ENCODE measurements around the gene GLI3.

The GLI3 gene

GRCh38 chr7:41970941-41971340, 266.1 kb downstream of the GLI3 start:
- Histone ChIP-seq H3K27me3 (replicated peaks) (no peaks in the 10 kb centered on the region), H3K4me3 (ENCODE audit: low read depth, low read length) (no peak overlapping the region), H3K27ac (no peak overlapping the region), H3K36me3 (replicated peaks) (no peaks in the 10 kb centered on the region)
- no peak for DNase-seq
- TF ChIP-seq CTCF (IDR thresholded peaks at IDR 0.05; ENCODE audit: low read depth, low read length, missing control alignments), result no peak
- in situ Hi-C loops (cut with HindIII; ENCODE audit: low pct_ligation_motif_present, low sequenced_read_pairs), result no loop called here

DNA sequence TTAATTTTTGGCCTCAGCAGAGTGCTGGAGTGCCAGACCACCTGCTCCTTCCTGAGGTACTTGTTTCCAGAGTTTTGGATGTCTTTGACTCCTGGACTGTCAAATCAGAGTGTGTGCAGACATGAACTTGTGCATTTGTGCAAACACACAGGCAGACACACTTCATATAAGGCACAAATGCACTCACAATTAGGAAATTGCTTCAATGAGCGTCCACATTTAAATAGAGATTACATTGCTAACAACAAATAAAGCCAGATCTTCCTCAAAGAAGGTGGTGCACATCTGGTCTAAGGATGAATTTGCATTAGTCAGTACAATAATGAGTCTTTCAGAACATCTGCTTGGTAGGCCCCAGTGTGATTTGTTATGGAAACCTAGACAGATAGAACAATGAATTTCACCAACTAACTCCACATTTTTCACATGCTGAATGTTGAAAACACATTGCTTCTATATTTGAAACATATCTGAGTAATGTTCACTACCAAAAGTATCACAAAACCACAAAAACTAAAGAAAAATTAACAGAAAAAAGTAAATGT, 267.4 kb downstream of the GLI3 start:
- TF ChIP-seq CTCF (IDR thresholded peaks at IDR 0.05; ENCODE audit: low read depth, low read length, missing control alignments), result no peak
- H3K27me3 ChIP-seq (replicated peaks), result no peaks in the 10 kb centered on the region
- no peak overlapping the region for H3K27ac ChIP-seq
- H3K4me3 ChIP-seq (ENCODE audit: low read depth, low read length), result no peak overlapping the region
- DNase-seq, result no peak
- in situ Hi-C loops (cut with HindIII; ENCODE audit: low pct_ligation_motif_present, low sequenced_read_pairs), result no loop called here
- no peaks in the 10 kb centered on the region for H3K36me3 ChIP-seq (replicated peaks)

- H3K27me3 ChIP-seq (replicated peaks), result no peaks in the 10 kb centered on the region
- no peak for TF ChIP-seq CTCF (IDR thresholded peaks at IDR 0.05; ENCODE audit: low read depth, low read length, missing control alignments)
- in situ Hi-C loops (cut with HindIII; ENCODE audit: low pct_ligation_motif_present, low sequenced_read_pairs), result no loop called here
- H3K27ac ChIP-seq, result no peak overlapping the region
- no peak for DNase-seq
- H3K4me3 ChIP-seq (ENCODE audit: low read depth, low read length), result no peak overlapping the region
- H3K36me3 ChIP-seq (replicated peaks), result peaks cover 2% of the 10 kb centered on the region
Measured at GRCh38 chr7:41967156-41967555, 269.9 kb downstream of the GLI3 start.

GRCh38 chr7:41965951-41966505, 271.0 kb downstream of the GLI3 start:
- Histone ChIP-seq H3K27me3 (replicated peaks) (no peaks in the 10 kb centered on the region), H3K4me3 (ENCODE audit: low read depth, low read length) (no peak overlapping the region), H3K27ac (no peak overlapping the region), H3K36me3 (replicated peaks) (peaks cover 2% of the 10 kb centered on the region)
- TF ChIP-seq CTCF (IDR thresholded peaks at IDR 0.05; ENCODE audit: low read depth, low read length, missing control alignments), result no peak
- in situ Hi-C loops (cut with HindIII; ENCODE audit: low pct_ligation_motif_present, low sequenced_read_pairs), result no loop called here
- DNase-seq, result no peak

GRCh38 chr7:41964849-41965745, 271.9 kb downstream of the GLI3 start:
- Histone ChIP-seq H3K27me3 (replicated peaks) (no peaks in the 10 kb centered on the region), H3K36me3 (replicated peaks) (peaks cover 2% of the 10 kb centered on the region), H3K4me3 (ENCODE audit: low read depth, low read length) (no peak overlapping the region), H3K27ac (no peak overlapping the region)
- no peak for TF ChIP-seq CTCF (IDR thresholded peaks at IDR 0.05; ENCODE audit: low read depth, low read length, missing control alignments)
- in situ Hi-C loops (cut with HindIII; ENCODE audit: low pct_ligation_motif_present, low sequenced_read_pairs), result no loop called here
- no peak for DNase-seq

Measured in brain microvascular endothelial cell (primary cell).